A549 (cell line): ENCODE data around the gene TMEM170A.

Experiments
- JUNB ChIP-seq: fragments of >200 bp; sonication (Bioruptor Twin); formaldehyde crosslinking; IDR thresholded peaks from 2 replicates; pipeline ENCODE4 v1.6.1; 2016
- NFE2L2 ChIP-seq: fragments of 150-350 bp; conservative IDR thresholded peaks from 2 replicates; pipeline ENCODE4 v1.6.1; 2014; ENCODE audit warnings: low read length
- POLR2A ChIP-seq: IDR thresholded peaks from 2 replicates; pipeline ENCODE4 v1.6.1; 2012; ENCODE audit warnings: mild to moderate bottlenecking, low read length
- RAD21 ChIP-seq, 2 experiments: fragments of >200 bp in 1 of 2; sonication (Bioruptor Twin) in 1 of 2; formaldehyde crosslinking in 1 of 2; IDR thresholded peaks in 1 of 2; conservative IDR thresholded peaks in 1 of 2; 2 replicates in 1 of 2; 3 replicates in 1 of 2; pipeline ENCODE4 v1.6.1; 2012 to 2018; ENCODE audit warnings: inconsistent platforms in 1 of 2
- RCOR1 ChIP-seq: fragments of 150-350 bp; IDR thresholded peaks from 2 replicates; pipeline ENCODE4 v1.6.1; 2014; ENCODE audit warnings: antibody characterized with exemption, low read length, low read depth
- RFX5 ChIP-seq: fragments of 450-650 bp; IDR thresholded peaks from 2 replicates; pipeline ENCODE4 v1.7.1; 2014; ENCODE audit warnings: antibody characterized with exemption, mild to moderate bottlenecking, moderate library complexity
- TF ChIP-seq, protein P1 (sequence below): fragments of >200 bp; sonication (Bioruptor Twin); formaldehyde crosslinking; IDR thresholded peaks from 3 replicates; pipeline ENCODE4 v1.5.1; 2016

DNA sequence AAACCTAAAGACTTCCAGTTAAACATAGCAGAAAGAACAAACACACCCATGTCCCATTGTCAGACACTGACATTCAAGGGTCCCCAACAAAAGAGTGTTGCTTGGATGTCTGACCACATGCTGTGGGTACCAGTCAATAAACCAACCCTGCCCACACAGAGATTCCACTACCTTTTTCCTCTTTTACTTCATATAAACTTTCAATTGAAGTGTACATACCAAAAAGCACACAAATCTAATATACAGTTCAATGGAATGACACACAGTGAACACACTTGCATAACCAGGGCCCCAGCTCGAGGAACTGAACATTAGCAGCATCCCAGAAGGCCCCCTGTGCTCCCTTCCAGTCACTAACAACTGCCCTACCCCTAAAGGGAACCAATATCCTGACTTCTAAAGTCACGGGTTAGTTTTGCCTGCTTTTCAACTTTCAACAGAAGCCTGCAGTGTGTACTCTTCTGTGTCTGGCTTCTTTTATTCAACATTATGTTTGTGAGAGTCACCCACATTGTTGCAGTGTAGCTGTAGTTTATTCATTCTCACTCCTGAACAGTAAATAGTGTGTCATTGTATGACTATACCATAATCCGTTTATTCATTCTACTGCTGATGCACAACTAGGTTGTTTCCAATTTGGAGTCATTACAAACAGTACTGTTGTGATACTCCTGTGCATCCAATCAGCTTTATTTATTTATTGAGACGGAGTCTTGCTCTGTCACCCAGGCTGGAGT, 49.2 kb downstream of the TMEM170A start:
- TF ChIP-seq RAD21 (conservative IDR thresholded peaks at IDR 0.05 in 1 of 2, IDR thresholded peaks at IDR 0.05 in 1 of 2): no peak
- no peak for TF ChIP-seq POLR2A
- no peak for TF ChIP-seq RCOR1
- no peak for TF ChIP-seq JUNB
- TF ChIP-seq, protein P1, sequence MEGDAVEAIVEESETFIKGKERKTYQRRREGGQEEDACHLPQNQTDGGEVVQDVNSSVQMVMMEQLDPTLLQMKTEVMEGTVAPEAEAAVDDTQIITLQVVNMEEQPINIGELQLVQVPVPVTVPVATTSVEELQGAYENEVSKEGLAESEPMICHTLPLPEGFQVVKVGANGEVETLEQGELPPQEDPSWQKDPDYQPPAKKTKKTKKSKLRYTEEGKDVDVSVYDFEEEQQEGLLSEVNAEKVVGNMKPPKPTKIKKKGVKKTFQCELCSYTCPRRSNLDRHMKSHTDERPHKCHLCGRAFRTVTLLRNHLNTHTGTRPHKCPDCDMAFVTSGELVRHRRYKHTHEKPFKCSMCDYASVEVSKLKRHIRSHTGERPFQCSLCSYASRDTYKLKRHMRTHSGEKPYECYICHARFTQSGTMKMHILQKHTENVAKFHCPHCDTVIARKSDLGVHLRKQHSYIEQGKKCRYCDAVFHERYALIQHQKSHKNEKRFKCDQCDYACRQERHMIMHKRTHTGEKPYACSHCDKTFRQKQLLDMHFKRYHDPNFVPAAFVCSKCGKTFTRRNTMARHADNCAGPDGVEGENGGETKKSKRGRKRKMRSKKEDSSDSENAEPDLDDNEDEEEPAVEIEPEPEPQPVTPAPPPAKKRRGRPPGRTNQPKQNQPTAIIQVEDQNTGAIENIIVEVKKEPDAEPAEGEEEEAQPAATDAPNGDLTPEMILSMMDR: no peak
- TF ChIP-seq RFX5: no peak
- no peak for TF ChIP-seq NFE2L2
